GM23338 (cell line): ENCODE measurements around the gene COX4I2. TPM values are rescaled to one million over a fixed set of nuclear protein-coding genes. Genes with fewer than 3 reads are reported as not detected.

ENCODE experiments used
- CREB1 ChIP-seq: fragments of 250-450 bp; sonication (Bioruptor Pico); IDR thresholded peaks from 2 replicates; pipeline ENCODE4 v1.5.0; 2020; ENCODE audit warnings: low read depth, mild to moderate bottlenecking, moderate library complexity
- CTCF ChIP-seq, 2 experiments: fragments of 200-600 bp in 1 of 2; sonication (generic) in 1 of 2; conservative IDR thresholded peaks; 2 replicates each; pipeline versions ENCODE4 v1.5.1 to v1.6.1; 2016 to 2017; ENCODE audit warnings: antibody characterized with exemption in 2 of 2, low read depth in 2 of 2, mild to moderate bottlenecking in 2 of 2, moderate library complexity in 1 of 2
- ETS1 ChIP-seq: IDR thresholded peaks from 2 replicates; pipeline ENCODE4 v1.6.1; 2016; ENCODE audit warnings: antibody characterized with exemption
- EZH2phosphoT487 ChIP-seq: fragments of 200-600 bp; sonication (generic); IDR thresholded peaks from one replicate; pipeline ENCODE4 v1.8.1; 2018; ENCODE audit warnings: antibody characterized with exemption; ENCODE audit not compliant: unreplicated experiment
- REST ChIP-seq: IDR thresholded peaks from one replicate; pipeline ENCODE4 v1.6.1; 2018; ENCODE audit warnings: antibody characterized with exemption; ENCODE audit not compliant: unreplicated experiment
- ZNF331 ChIP-seq: fragments of 250-450 bp; sonication (Bioruptor Pico); IDR thresholded peaks from 2 replicates; pipeline ENCODE4 v1.5.0; 2020; ENCODE audit warnings: low read depth, mild to moderate bottlenecking, moderate library complexity
- polyA plus RNA-seq: library from polyadenylated mRNA; unstranded; fragments of >200 nt; fragmentation: Nextera tagmentation; extraction: Ambion mirVana; gene quantifications from 2 replicates; pipeline ENCODE4 v1.2.1, GENCODE V29; 2016
- total RNA-seq: library from RNA; depleted of rRNA; stranded (reverse); fragments of >200 nt; shearing (Covaris generic); gene quantifications from 2 replicates; pipeline ENCODE4 v1.2.3, GENCODE V29; 2014
- TF ChIP-seq, protein P1 (sequence below): fragments of 250-450 bp; sonication (Bioruptor Pico); IDR thresholded peaks from 2 replicates; pipeline ENCODE4 v1.5.0; 2020; ENCODE audit warnings: mild to moderate bottlenecking, moderate library complexity

The COX4I2 gene
- total and polyA plus RNA-seq, 2 experiments from 2014 or later = 0.63 TPM; not detected in 1

DNA sequence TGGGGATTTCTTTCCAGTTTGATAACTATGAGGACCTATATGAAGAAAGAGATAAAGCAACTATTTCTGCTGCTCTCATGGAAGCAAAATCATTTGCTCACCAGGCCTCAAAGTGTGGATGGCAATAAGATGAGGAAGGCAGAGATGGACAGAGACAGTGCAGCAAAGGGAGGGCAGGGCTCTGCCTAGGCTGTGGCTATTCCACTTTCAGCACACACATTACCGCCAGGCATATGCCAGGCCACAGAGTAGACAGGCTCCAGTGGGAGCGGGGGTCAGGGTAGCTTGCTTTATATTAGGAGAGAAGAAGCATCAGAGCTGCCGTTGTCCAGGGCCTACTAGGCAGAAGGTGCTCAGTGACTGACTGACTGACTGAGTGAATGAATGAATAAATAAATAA, 44.1 kb downstream of the COX4I2 start (continued):
- TF ChIP-seq, protein P1, sequence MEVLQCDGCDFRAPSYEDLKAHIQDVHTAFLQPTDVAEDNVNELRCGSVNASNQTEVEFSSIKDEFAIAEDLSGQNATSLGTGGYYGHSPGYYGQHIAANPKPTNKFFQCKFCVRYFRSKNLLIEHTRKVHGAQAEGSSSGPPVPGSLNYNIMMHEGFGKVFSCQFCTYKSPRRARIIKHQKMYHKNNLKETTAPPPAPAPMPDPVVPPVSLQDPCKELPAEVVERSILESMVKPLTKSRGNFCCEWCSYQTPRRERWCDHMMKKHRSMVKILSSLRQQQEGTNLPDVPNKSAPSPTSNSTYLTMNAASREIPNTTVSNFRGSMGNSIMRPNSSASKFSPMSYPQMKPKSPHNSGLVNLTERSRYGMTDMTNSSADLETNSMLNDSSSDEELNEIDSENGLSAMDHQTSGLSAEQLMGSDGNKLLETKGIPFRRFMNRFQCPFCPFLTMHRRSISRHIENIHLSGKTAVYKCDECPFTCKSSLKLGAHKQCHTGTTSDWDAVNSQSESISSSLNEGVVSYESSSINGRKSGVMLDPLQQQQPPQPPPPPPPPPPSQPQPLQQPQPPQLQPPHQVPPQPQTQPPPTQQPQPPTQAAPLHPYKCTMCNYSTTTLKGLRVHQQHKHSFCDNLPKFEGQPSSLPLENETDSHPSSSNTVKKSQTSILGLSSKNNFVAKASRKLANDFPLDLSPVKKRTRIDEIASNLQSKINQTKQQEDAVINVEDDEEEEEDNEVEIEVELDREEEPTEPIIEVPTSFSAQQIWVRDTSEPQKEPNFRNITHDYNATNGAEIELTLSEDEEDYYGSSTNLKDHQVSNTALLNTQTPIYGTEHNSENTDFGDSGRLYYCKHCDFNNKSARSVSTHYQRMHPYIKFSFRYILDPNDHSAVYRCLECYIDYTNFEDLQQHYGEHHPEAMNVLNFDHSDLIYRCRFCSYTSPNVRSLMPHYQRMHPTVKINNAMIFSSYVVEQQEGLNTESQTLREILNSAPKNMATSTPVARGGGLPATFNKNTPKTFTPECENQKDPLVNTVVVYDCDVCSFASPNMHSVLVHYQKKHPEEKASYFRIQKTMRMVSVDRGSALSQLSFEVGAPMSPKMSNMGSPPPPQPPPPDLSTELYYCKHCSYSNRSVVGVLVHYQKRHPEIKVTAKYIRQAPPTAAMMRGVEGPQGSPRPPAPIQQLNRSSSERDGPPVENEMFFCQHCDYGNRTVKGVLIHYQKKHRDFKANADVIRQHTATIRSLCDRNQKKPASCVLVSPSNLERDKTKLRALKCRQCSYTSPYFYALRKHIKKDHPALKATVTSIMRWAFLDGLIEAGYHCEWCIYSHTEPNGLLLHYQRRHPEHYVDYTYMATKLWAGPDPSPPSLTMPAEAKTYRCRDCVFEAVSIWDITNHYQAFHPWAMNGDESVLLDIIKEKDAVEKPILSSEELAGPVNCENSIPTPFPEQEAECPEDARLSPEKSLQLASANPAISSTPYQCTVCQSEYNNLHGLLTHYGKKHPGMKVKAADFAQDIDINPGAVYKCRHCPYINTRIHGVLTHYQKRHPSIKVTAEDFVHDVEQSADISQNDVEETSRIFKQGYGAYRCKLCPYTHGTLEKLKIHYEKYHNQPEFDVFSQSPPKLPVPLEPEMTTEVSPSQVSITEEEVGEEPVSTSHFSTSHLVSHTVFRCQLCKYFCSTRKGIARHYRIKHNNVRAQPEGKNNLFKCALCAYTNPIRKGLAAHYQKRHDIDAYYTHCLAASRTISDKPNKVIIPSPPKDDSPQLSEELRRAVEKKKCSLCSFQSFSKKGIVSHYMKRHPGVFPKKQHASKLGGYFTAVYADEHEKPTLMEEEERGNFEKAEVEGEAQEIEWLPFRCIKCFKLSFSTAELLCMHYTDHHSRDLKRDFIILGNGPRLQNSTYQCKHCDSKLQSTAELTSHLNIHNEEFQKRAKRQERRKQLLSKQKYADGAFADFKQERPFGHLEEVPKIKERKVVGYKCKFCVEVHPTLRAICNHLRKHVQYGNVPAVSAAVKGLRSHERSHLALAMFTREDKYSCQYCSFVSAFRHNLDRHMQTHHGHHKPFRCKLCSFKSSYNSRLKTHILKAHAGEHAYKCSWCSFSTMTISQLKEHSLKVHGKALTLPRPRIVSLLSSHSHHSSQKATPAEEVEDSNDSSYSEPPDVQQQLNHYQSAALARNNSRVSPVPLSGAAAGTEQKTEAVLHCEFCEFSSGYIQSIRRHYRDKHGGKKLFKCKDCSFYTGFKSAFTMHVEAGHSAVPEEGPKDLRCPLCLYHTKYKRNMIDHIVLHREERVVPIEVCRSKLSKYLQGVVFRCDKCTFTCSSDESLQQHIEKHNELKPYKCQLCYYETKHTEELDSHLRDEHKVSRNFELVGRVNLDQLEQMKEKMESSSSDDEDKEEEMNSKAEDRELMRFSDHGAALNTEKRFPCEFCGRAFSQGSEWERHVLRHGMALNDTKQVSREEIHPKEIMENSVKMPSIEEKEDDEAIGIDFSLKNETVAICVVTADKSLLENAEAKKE (CRISPR knock-in tag) = no peak
- TF ChIP-seq EZH2phosphoT487 (no peak), REST (no peak), ETS1 (no peak), CREB1 (CRISPR knock-in tag) (no peak), CTCF (conservative IDR thresholded peaks at IDR 0.05; ENCODE audit: low read depth in 2 of 2) (no peak), ZNF331 (CRISPR knock-in tag) (no peak)
